HepG2 (cell line): Measurements from ENCODE around the gene PTX4. TPM values are rescaled to one million over a fixed set of nuclear protein-coding genes. Genes with fewer than 3 reads are reported as not detected.

Experiments used
- BRCA1 ChIP-seq: sonication (generic); formaldehyde crosslinking; IDR thresholded peaks from 2 replicates; pipeline ENCODE4 v1.4.0; 2020; ENCODE audit warnings: missing genetic modification reagents
- DR1 ChIP-seq: sonication (generic); formaldehyde crosslinking; IDR thresholded peaks from 2 replicates; pipeline ENCODE4 v1.8.0; 2021; ENCODE audit warnings: mild to moderate bottlenecking, missing genetic modification reagents, inconsistent platforms
- ELF4 ChIP-seq: sonication (generic); formaldehyde crosslinking; IDR thresholded peaks from 2 replicates; pipeline ENCODE4 v1.5.0; 2020; ENCODE audit warnings: missing genetic modification reagents, mild to moderate bottlenecking, moderate library complexity, borderline replicate concordance
- FOXK1 ChIP-seq: sonication (generic); formaldehyde crosslinking; IDR thresholded peaks from 2 replicates; pipeline ENCODE4 v1.4.0; 2020; ENCODE audit warnings: low read depth, missing genetic modification reagents, borderline replicate concordance
- GLI4 ChIP-seq: sonication (generic); formaldehyde crosslinking; IDR thresholded peaks from 2 replicates; pipeline ENCODE4 v1.5.1; 2020; ENCODE audit warnings: missing genetic modification reagents, mild to moderate bottlenecking, moderate library complexity, borderline replicate concordance
- GMEB1 ChIP-seq: sonication (generic); formaldehyde crosslinking; IDR thresholded peaks from 2 replicates; pipeline ENCODE4 v1.5.1; 2020; ENCODE audit warnings: missing genetic modification reagents, mild to moderate bottlenecking, borderline replicate concordance
- MAZ ChIP-seq, 2 experiments: sonication (generic) in 1 of 2; formaldehyde crosslinking in 1 of 2; IDR thresholded peaks; 2 replicates each; pipeline versions ENCODE4 v1.5.0 to v1.6.1; 2012 to 2020; ENCODE audit warnings: low read depth in 2 of 2, mild to moderate bottlenecking in 2 of 2, borderline replicate concordance in 1 of 2, improper control_type of control experiment in 1 of 2, low read length in 1 of 2, missing genetic modification reagents in 1 of 2, moderate library complexity in 1 of 2
- MIER3 ChIP-seq: IDR thresholded peaks from 2 replicates; pipeline ENCODE4 v1.6.1; 2016; ENCODE audit warnings: missing compliant biosample characterization, borderline replicate concordance
- NFIC ChIP-seq: IDR thresholded peaks from 2 replicates; pipeline ENCODE4 v1.6.1; 2012; ENCODE audit warnings: mild to moderate bottlenecking, low read length, inconsistent platforms
- SSRP1 ChIP-seq: IDR thresholded peaks from 2 replicates; pipeline ENCODE4 v1.6.1; 2016; ENCODE audit warnings: control low read depth
- STAG1 ChIP-seq: sonication (generic); formaldehyde crosslinking; IDR thresholded peaks from 2 replicates; pipeline ENCODE4 v1.4.0; 2020; ENCODE audit warnings: missing genetic modification reagents
- TEAD2 ChIP-seq: sonication (generic); formaldehyde crosslinking; IDR thresholded peaks from 2 replicates; pipeline ENCODE4 v1.9.0; 2021; ENCODE audit warnings: missing genetic modification reagents
- TP53 ChIP-seq: sonication (generic); formaldehyde crosslinking; conservative IDR thresholded peaks from 2 replicates; pipeline ENCODE4 v1.4.0; 2020; ENCODE audit warnings: missing genetic modification reagents
- ZBTB39 ChIP-seq: sonication (generic); formaldehyde crosslinking; IDR thresholded peaks from 2 replicates; pipeline ENCODE4 v1.5.0; 2020; ENCODE audit warnings: missing genetic modification reagents
- ZNF10 ChIP-seq: sonication (generic); formaldehyde crosslinking; IDR thresholded peaks from 2 replicates; pipeline ENCODE4 v1.4.0; 2020; ENCODE audit warnings: mild to moderate bottlenecking, low read depth, missing genetic modification reagents, borderline replicate concordance
- ZNF460 ChIP-seq: sonication (generic); formaldehyde crosslinking; IDR thresholded peaks from 2 replicates; pipeline ENCODE4 v1.5.1; 2020; ENCODE audit warnings: missing genetic modification reagents, mild to moderate bottlenecking, borderline replicate concordance
- polyA plus RNA-seq, 8 experiments: library from polyadenylated mRNA; depleted of rRNA in 3 of 8; stranded (reverse) in 7 of 8; unstranded in 1 of 8; fragments of >200 nt; fragmentation: Illumina TruSeq in 4 of 8; extraction: Trizol in 4 of 8; gene quantifications; 2 replicates each; pipeline versions ENCODE4 v1.2.1 to v1.2.3, GENCODE V29; 2011 to 2016; ENCODE audit warnings: low read depth in 4 of 8, missing spikeins in 1 of 8, mixed read lengths in 1 of 8; ENCODE audit not compliant: insufficient read depth in 1 of 8
- total RNA-seq, 5 experiments: library from RNA; depleted of rRNA; stranded (reverse); fragments of >200 nt; fragmentation: Illumina TruSeq; extraction: Trizol; gene quantifications; 2 replicates each; pipeline ENCODE4 v1.2.3, GENCODE V29; 2016; ENCODE audit warnings: low read depth in 1 of 5
- TF ChIP-seq, protein P1 (sequence below): sonication (generic); formaldehyde crosslinking; IDR thresholded peaks from 2 replicates; pipeline ENCODE4 v1.5.0; 2020; ENCODE audit warnings: mild to moderate bottlenecking, missing genetic modification reagents
- TF ChIP-seq, protein P2 (sequence below): sonication (generic); formaldehyde crosslinking; IDR thresholded peaks from 2 replicates; pipeline ENCODE4 v1.4.0; 2020; ENCODE audit warnings: missing genetic modification reagents, borderline replicate concordance

The PTX4 gene
- total and polyA plus RNA-seq, 2 of the 13 experiments (the other 11 are each of a cell fraction or from before 2014, with no cell fraction given) = 0.04 TPM; not detected in 1

- TF ChIP-seq TP53 = 0 out of 2 replicates have a peak, but pooled peaks have one; percentile 28
- no peak for TF ChIP-seq NFIC
- no peak for TF ChIP-seq GLI4 (CRISPR knock-in tag)
- 0 out of 2 replicates have a peak, but pooled peaks have one; percentile 17 for TF ChIP-seq MAZ (IDR thresholded peaks at IDR 0.05; ENCODE audit: borderline replicate concordance, low read depth, low read length)
- no peak; the same call in none of the 2 replicates for TF ChIP-seq MAZ (CRISPR knock-in tag; IDR thresholded peaks at IDR 0.05; ENCODE audit: low read depth)
- TF ChIP-seq ZNF10 = no peak
- no peak for TF ChIP-seq DR1 (CRISPR knock-in tag)
- TF ChIP-seq, protein P1, sequence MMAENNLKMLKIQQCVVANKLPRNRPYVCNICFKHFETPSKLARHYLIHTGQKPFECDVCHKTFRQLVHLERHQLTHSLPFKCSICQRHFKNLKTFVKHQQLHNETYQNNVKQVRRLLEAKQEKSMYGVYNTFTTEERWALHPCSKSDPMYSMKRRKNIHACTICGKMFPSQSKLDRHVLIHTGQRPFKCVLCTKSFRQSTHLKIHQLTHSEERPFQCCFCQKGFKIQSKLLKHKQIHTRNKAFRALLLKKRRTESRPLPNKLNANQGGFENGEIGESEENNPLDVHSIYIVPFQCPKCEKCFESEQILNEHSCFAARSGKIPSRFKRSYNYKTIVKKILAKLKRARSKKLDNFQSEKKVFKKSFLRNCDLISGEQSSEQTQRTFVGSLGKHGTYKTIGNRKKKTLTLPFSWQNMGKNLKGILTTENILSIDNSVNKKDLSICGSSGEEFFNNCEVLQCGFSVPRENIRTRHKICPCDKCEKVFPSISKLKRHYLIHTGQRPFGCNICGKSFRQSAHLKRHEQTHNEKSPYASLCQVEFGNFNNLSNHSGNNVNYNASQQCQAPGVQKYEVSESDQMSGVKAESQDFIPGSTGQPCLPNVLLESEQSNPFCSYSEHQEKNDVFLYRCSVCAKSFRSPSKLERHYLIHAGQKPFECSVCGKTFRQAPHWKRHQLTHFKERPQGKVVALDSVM (CRISPR knock-in tag) = peak; percentile 79
- peak; percentile 73 for TF ChIP-seq GMEB1 (CRISPR knock-in tag)
- no peak for TF ChIP-seq ZNF460 (CRISPR knock-in tag)
- TF ChIP-seq, protein P2, sequence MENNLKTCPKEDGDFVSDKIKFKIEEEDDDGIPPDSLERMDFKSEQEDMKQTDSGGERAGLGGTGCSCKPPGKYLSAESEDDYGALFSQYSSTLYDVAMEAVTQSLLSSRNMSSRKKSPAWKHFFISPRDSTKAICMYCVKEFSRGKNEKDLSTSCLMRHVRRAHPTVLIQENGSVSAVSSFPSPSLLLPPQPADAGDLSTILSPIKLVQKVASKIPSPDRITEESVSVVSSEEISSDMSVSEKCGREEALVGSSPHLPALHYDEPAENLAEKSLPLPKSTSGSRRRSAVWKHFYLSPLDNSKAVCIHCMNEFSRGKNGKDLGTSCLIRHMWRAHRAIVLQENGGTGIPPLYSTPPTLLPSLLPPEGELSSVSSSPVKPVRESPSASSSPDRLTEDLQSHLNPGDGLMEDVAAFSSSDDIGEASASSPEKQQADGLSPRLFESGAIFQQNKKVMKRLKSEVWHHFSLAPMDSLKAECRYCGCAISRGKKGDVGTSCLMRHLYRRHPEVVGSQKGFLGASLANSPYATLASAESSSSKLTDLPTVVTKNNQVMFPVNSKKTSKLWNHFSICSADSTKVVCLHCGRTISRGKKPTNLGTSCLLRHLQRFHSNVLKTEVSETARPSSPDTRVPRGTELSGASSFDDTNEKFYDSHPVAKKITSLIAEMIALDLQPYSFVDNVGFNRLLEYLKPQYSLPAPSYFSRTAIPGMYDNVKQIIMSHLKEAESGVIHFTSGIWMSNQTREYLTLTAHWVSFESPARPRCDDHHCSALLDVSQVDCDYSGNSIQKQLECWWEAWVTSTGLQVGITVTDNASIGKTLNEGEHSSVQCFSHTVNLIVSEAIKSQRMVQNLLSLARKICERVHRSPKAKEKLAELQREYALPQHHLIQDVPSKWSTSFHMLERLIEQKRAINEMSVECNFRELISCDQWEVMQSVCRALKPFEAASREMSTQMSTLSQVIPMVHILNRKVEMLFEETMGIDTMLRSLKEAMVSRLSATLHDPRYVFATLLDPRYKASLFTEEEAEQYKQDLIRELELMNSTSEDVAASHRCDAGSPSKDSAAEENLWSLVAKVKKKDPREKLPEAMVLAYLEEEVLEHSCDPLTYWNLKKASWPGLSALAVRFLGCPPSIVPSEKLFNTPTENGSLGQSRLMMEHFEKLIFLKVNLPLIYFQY (CRISPR knock-in tag) = no peak; the same call in 1 of the 2 replicates
- 0 out of 2 replicates have a peak, but pooled peaks have one; percentile 57 for TF ChIP-seq FOXK1 (CRISPR knock-in tag)
- TF ChIP-seq MIER3 (CRISPR knock-in tag) = 0 out of 2 replicates have a peak, but pooled peaks have one; percentile 16
- no peak for TF ChIP-seq SSRP1
- TF ChIP-seq ZBTB39 (CRISPR knock-in tag) = no peak
- TF ChIP-seq BRCA1 (CRISPR knock-in tag) = no peak
- TF ChIP-seq STAG1 (CRISPR knock-in tag) = no peak
- TF ChIP-seq TEAD2 (CRISPR knock-in tag) = no peak
- TF ChIP-seq ELF4 = no peak
These were observed 4.4 kb upstream of the PTX4 start, which contains the start of gene TELO2 (continued) for GRCh38 chr16:1492923-1493745.
